LNCAP (cell line): Measurements from ENCODE around the gene SYT1.

Experiments used
- TF ChIP-seq, protein P1 (sequence below): fragments of 450-650 bp; IDR thresholded peaks from 2 replicates; pipeline ENCODE4 v1.5.1; 2017; ENCODE audit warnings: mild to moderate bottlenecking

SYT1 gene

DNA sequence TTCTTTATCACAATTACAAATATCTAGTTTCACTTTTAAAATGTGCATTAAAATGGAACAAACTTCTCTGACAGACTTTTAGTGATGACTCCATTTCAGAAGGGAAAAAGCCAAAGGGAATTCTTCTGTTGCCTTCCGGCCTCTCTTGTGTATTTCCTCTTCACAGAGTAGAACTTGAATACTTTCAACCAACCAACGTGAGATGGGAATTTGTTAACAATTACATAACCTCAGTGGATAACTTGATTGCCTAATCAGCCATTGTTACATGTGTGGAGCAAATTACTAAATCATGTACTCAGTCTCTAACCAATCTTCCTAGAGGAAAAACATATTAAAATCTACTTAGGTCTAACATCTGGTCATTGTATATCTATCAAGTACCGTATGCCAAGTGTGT is 291.1 kb downstream of the SYT1 start:
- TF ChIP-seq, protein P1, sequence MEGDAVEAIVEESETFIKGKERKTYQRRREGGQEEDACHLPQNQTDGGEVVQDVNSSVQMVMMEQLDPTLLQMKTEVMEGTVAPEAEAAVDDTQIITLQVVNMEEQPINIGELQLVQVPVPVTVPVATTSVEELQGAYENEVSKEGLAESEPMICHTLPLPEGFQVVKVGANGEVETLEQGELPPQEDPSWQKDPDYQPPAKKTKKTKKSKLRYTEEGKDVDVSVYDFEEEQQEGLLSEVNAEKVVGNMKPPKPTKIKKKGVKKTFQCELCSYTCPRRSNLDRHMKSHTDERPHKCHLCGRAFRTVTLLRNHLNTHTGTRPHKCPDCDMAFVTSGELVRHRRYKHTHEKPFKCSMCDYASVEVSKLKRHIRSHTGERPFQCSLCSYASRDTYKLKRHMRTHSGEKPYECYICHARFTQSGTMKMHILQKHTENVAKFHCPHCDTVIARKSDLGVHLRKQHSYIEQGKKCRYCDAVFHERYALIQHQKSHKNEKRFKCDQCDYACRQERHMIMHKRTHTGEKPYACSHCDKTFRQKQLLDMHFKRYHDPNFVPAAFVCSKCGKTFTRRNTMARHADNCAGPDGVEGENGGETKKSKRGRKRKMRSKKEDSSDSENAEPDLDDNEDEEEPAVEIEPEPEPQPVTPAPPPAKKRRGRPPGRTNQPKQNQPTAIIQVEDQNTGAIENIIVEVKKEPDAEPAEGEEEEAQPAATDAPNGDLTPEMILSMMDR, result no peak

DNA sequence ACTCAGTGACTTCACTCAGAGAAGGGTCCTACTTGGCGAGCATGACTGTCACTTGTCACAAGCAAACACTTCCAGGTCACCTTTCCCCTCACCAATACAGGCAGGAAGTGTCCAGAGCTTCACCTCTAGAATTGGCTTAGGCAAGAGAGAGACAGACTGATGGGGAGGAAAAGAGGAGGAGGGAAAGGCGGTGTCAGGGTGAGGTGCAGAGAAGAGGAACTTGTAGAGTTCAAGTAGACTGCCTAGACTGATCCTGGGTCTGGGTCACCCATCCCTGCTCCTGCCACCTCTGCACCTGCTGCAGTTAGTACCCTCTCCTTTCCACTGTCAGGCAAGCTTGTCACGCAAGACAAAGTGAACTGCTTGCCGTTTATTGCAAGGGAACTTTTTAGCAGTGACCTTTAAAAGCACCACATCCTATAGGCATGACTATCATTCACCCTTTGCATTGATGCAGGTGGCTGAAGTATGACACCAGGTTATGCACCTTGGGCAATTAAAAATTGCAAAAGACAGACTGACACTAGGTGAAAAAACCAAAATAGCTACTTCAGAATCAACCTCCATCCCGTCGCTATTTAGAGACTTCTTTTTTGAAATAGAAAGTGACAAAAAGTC is 292.4 kb downstream of the SYT1 start:
- TF ChIP-seq, protein P1, result no peak

DNA sequence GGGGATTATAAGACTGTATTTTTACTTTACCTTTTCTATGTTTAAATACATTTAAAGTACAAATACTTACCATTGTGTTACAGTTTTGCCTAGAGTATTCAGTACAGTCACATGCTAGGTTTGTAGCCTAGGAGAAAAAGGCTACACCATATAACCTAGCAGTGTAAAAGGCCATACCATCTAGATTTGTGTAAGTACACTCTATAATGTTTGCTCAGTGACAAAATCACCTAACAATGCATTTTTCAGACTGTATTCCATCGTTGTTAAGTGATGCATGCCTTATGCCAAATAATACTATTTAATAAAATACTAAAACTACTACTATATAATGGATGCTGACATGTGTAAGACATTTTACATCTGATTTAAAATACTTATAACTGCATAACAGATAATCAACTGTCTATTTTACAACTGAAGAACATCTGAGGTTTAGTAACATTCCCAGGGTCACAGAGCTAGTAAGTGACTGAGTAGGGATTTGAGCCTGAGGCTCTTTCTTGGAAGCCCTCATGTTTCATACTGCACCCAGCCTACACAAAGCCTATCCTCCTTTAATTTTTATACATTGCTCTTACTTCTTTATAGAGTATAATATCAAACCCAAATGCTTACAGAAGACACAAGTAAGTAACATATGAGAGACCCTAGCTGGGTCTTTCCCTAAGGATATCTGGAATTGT is 296.8 kb downstream of the SYT1 start:
- TF ChIP-seq, protein P1, result no peak

DNA sequence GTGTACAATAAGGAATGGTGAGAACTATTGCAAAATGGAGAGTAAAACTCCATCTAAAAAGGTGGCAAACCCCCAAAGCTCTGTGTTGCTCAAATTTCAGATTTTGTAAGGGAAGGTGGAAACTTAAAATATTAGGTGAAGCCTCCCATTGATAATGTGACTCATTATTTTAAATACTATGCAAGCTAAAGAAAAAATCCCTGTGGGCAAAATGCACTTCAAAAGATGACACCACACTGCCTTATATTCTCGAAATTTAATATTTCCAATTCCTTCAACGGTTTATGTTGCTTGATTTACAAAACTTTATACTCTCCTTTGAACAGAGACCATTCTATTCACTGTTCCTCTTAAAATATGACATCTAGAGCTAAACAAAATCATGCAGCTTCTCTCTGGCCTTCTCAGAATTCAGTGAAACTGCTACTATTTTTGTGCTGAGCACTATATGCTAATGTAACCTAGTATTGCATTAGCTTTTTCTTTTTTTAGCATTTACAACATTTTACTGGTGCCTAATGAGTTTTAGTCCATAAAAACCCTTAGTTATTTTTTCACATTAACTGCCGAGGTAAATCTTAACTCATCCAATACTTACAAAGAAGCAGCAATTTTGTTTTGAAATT is 297.7 kb downstream of the SYT1 start:
- TF ChIP-seq, protein P1, result no peak

DNA sequence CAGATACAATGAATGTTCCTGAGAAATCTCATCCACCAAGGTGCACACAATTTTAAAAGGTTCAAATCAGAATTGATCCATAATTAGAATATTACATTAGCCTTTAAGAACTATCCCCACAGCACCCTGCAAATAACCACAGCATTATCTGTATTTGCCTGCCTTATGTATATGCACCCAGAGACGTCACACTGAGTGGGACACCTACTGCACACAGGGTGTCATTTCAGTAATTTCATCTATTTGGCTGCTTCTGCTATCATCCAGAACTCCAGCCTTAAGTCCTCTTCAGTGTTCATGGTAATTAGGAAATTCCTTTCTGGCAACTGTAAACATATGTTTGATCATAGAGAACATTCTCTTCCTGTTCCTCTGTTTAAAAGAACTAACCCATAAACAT is 298.4 kb downstream of the SYT1 start:
- TF ChIP-seq, protein P1, result no peak; the same call in 1 of the 2 replicates

DNA sequence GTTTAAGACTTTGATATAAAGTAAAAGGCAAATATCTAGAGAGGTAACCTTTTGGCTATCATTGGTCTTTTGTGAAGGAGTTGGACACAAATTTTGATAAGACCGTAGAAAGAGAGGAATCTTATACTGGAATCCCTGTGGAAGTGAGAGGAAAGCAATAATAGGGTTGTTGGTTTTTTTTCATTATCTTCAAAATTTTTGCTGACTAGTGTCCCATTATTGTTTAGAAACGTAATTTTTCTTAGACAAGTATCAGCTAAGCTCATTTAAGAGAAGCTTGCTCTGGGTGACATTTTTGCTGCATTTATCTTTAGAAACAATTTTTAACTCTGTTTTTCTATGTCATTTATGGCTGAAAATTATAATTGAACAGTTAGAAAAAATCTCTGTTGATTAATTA is 300.3 kb downstream of the SYT1 start:
- TF ChIP-seq, protein P1, result no peak

DNA sequence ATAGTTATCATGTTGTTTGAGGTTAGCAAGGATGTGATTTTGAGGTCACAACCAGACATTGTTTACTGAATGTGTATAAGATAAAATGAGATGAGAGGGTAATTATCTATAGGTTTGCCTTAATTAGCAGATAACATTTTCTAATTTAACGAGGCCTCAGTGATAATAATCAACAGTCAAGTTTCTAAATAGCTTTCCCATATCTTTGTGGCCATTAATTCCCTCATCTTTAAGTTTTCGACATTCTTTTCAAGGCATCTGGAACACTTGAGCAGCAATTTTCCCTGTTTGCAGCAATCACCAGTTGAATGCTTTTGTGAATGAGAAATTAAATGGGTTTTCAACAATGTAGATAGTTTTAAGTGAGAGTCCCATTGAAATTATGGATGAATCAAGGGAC is 304.1 kb downstream of the SYT1 start:
- TF ChIP-seq, protein P1, result no peak
